Fibroblast of lung (primary cell): Measurements from ENCODE around the gene DNAJB1. TPM values are rescaled to one million over a fixed set of nuclear protein-coding genes. Genes with fewer than 3 reads are reported as not detected.
A peak's percentile ranks its signal among the peaks of the same experiment; 100 is the strongest.

Experiments
- DNase-seq, 2 donors: peaks; one replicate each; pipeline versions ENCODE4 v3.0.0 to v3.0.0-alpha.2; 2010; ENCODE audit warnings: low read depth in 2 of 2
- H2AFZ ChIP-seq: 2 replicates; pipeline ENCODE4 v1.5.1; 2012; ENCODE audit warnings: low read length, control low read depth, inconsistent platforms
- H3K27ac ChIP-seq: 2 replicates; pipeline ENCODE4 v1.5.1; 2011; ENCODE audit warnings: low read length, control low read depth; ENCODE audit not compliant: insufficient read depth
- H3K27me3 ChIP-seq: 2 replicates; pipeline ENCODE4 v1.5.1; 2011; ENCODE audit warnings: mild to moderate bottlenecking, low read length; ENCODE audit not compliant: control insufficient read depth, insufficient read depth
- H3K36me3 ChIP-seq: 2 replicates; pipeline ENCODE4 v1.5.1; 2011; ENCODE audit warnings: low read length; ENCODE audit not compliant: control insufficient read depth, insufficient read depth
- H3K4me1 ChIP-seq: 2 replicates; pipeline ENCODE4 v1.5.1; 2011; ENCODE audit warnings: low read length; ENCODE audit not compliant: control insufficient read depth, insufficient read depth; ENCODE audit errors: extremely low read depth
- H3K4me2 ChIP-seq: 2 replicates; pipeline ENCODE4 v1.5.1; 2011; ENCODE audit warnings: low read length, control low read depth; ENCODE audit not compliant: insufficient read depth; ENCODE audit errors: extremely low read depth
- H3K4me3 ChIP-seq, 4 experiments: fragments of 200-600 bp in 1 of 4; sonication (generic) in 1 of 4; replicated peaks in 1 of 4; 2 replicates each; pipeline ENCODE4 v1.5.1; 2011 to 2016; ENCODE audit warnings: low read length in 4 of 4, low read depth in 3 of 4, mild to moderate bottlenecking in 3 of 4, control low read depth in 2 of 4, inconsistent platforms in 1 of 4, mixed read lengths in 1 of 4; ENCODE audit not compliant: insufficient read depth in 1 of 4; ENCODE audit errors: control extremely low read depth in 1 of 4
- H3K79me2 ChIP-seq: 2 replicates; pipeline ENCODE4 v1.5.1; 2012; ENCODE audit warnings: mild to moderate bottlenecking, low read length, inconsistent platforms; ENCODE audit not compliant: control insufficient read depth, insufficient read depth
- H3K9ac ChIP-seq: 2 replicates; pipeline ENCODE4 v1.5.1; 2011; ENCODE audit warnings: mild to moderate bottlenecking, low read length, control low read depth; ENCODE audit not compliant: insufficient read depth
- H3K9me3 ChIP-seq: 2 replicates; pipeline ENCODE4 v1.5.1; 2012; ENCODE audit warnings: low read depth, low read length; ENCODE audit not compliant: control insufficient read depth, insufficient read depth
- H4K20me1 ChIP-seq: 2 replicates; pipeline ENCODE4 v1.5.1; 2011; ENCODE audit warnings: low read length; ENCODE audit not compliant: control insufficient read depth, insufficient read depth; ENCODE audit errors: extremely low read depth
- EZH2 ChIP-seq: IDR thresholded peaks from 2 replicates; pipeline ENCODE4 v1.5.1; 2012; ENCODE audit warnings: low read length, control low read depth, mild to moderate bottlenecking; ENCODE audit errors: missing control alignments
- polyA plus RNA-seq, 2 donors: library from polyadenylated mRNA; depleted of rRNA in 1 of 2; stranded (reverse) in 1 of 2; unstranded in 1 of 2; fragments of >200 nt; gene quantifications; 2 replicates each; pipeline ENCODE4 v1.2.1, GENCODE V29; 2011 to 2012; ENCODE audit warnings: missing spikeins in 1 of 2
- total RNA-seq: library from RNA; depleted of rRNA; stranded (reverse); fragments of >200 nt; gene quantifications from 2 replicates; pipeline ENCODE4 v1.2.1, GENCODE V29; 2014
- TF ChIP-seq, protein P1 (sequence below), 2 donors: IDR thresholded peaks in 1 of 2; conservative IDR thresholded peaks in 1 of 2; 1 replicate in 1 of 2; 2 replicates in 1 of 2; pipeline ENCODE4 v1.5.1; 2011 to 2012; ENCODE audit warnings: low read length in 2 of 2, control low read depth in 1 of 2, inconsistent platforms in 1 of 2, low read depth in 1 of 2, mild to moderate bottlenecking in 1 of 2

The DNAJB1 gene
- total and polyA plus RNA-seq, 2 donors (not counting 1 experiment from before 2014, with no cell fraction given): 87.3 to 87.7 TPM

- peak overlapping the region; percentile 74 for H3K9ac ChIP-seq
- peak in 1 of 2 donors; percentile 21 for DNase-seq
- H3K27me3 ChIP-seq: no peaks in the 10 kb centered on the region
- peak overlapping the region; percentile 63 to 78 (median 69) for H3K4me3 ChIP-seq
- peaks cover 20% of the 10 kb centered on the region for H3K79me2 ChIP-seq
- H3K4me1 ChIP-seq: peaks cover 7% of the 10 kb centered on the region
- H3K4me2 ChIP-seq: peak overlapping the region; percentile 80
- TF ChIP-seq EZH2: no peak
- TF ChIP-seq, protein P1, sequence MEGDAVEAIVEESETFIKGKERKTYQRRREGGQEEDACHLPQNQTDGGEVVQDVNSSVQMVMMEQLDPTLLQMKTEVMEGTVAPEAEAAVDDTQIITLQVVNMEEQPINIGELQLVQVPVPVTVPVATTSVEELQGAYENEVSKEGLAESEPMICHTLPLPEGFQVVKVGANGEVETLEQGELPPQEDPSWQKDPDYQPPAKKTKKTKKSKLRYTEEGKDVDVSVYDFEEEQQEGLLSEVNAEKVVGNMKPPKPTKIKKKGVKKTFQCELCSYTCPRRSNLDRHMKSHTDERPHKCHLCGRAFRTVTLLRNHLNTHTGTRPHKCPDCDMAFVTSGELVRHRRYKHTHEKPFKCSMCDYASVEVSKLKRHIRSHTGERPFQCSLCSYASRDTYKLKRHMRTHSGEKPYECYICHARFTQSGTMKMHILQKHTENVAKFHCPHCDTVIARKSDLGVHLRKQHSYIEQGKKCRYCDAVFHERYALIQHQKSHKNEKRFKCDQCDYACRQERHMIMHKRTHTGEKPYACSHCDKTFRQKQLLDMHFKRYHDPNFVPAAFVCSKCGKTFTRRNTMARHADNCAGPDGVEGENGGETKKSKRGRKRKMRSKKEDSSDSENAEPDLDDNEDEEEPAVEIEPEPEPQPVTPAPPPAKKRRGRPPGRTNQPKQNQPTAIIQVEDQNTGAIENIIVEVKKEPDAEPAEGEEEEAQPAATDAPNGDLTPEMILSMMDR (conservative IDR thresholded peaks at IDR 0.05 in 1 of 2, IDR thresholded peaks at IDR 0.05 in 1 of 2; ENCODE audit: low read depth in 1 of 2, low read length in 2 of 2): no peak
- peak overlapping the region; percentile 89 for H2AFZ ChIP-seq
- H3K27ac ChIP-seq: peak overlapping the region; percentile 86
- no peaks in the 10 kb centered on the region for H4K20me1 ChIP-seq
- H3K9me3 ChIP-seq: no peaks in the 10 kb centered on the region
- no peaks in the 10 kb centered on the region for H3K36me3 ChIP-seq
Observed at GRCh38 chr19:14528419-14529253, 10.4 kb upstream of the DNAJB1 start.

DNA sequence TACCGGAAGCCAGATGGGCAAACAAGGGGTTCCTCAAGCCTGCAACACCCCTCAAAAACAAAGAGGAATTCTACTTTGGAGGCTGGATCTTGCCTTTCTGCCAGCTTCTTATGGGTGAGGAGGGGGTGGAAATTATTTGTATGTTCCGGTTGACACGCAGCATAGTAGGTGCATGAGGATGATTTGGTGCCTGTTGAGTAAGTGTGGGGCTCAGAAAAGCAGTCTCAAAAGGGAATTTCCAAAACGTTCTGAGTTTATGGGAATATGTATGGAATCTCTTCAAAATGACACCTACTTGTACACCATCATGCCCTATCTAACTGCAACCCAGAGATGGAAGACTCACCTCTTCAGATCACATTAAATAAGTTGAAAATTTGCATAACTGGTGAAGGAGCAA, 8.2 kb upstream of the DNAJB1 start:
- Histone ChIP-seq H3K79me2 (peaks cover 14% of the 10 kb centered on the region), H3K27ac (no peak overlapping the region), H3K4me2 (no peak overlapping the region), H3K27me3 (no peaks in the 10 kb centered on the region), H3K4me3 (no peak overlapping the region), H2AFZ (no peak overlapping the region), H3K36me3 (no peaks in the 10 kb centered on the region), H4K20me1 (no peaks in the 10 kb centered on the region), H3K4me1 (peaks cover 9% of the 10 kb centered on the region), H3K9me3 (no peaks in the 10 kb centered on the region), H3K9ac (no peak overlapping the region)
- TF ChIP-seq EZH2: no peak
- TF ChIP-seq, protein P1 (conservative IDR thresholded peaks at IDR 0.05 in 1 of 2, IDR thresholded peaks at IDR 0.05 in 1 of 2; ENCODE audit: low read depth in 1 of 2, low read length in 2 of 2): no peak
- DNase-seq: no peak

DNA sequence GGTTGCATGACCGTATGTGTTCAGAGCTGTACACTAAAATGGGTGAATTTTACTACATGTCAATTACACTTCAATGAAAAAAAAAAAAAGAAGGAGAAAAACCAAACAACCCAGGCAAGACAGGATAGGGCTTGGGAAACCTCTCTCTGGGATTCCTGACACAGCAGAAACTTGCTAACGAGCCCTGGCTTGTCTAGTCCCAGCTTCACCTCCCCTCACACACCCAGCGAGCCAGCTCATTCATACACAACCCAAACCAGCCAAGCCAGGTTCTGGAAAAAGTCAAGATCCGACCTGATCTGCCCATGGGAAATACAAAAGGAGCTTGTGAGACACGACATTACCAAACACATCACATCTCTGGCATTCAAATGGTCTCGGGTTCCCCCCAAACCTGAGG, 7.5 kb upstream of the DNAJB1 start:
- peaks cover 9% of the 10 kb centered on the region for H3K4me1 ChIP-seq
- H3K9ac ChIP-seq: no peak overlapping the region
- H4K20me1 ChIP-seq: no peaks in the 10 kb centered on the region
- H3K36me3 ChIP-seq: no peaks in the 10 kb centered on the region
- TF ChIP-seq, protein P1 (conservative IDR thresholded peaks at IDR 0.05 in 1 of 2, IDR thresholded peaks at IDR 0.05 in 1 of 2; ENCODE audit: low read depth in 1 of 2, low read length in 2 of 2): no peak
- TF ChIP-seq EZH2: no peak
- H3K79me2 ChIP-seq: peaks cover 9% of the 10 kb centered on the region
- no peaks in the 10 kb centered on the region for H3K27me3 ChIP-seq
- H3K4me3 ChIP-seq: no peak overlapping the region
- no peak overlapping the region for H2AFZ ChIP-seq
- H3K27ac ChIP-seq: no peak overlapping the region
- DNase-seq: no peak
- H3K4me2 ChIP-seq: no peak overlapping the region
- no peaks in the 10 kb centered on the region for H3K9me3 ChIP-seq
